Measurements from ENCODE around the gene FOXP1.

FOXP1 gene

DNA sequence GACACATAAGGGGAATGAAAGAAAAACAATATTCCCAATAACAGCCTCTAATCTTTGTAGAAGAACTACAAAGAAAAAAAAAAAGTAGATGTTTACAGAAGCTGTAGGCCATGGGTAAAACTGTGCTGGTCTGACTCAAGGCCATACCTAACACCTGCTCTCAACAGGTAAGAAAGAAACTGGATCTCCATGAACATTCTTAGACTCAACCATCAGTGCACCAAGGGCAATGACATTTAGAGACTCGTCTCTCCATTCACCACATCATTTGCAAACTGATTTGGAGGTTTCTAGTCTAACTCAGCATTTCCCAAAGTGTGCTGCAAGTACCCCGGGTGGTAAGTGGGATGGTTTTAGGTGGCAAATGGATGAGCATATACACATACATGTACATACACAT, 164.2 kb downstream of the FOXP1 start:
- Histone ChIP-seq H3K4me2 (ENCODE audit: low read length) (no peak overlapping the region; the same call in 1 of the 2 replicates), H3K27me3 (ENCODE audit: insufficient read depth, low read length) (no peaks in the 10 kb centered on the region), H3K9me2 (ENCODE audit: low read depth, low read length) (no peaks in the 10 kb centered on the region), H3K36me3 (ENCODE audit: insufficient read depth, low read length) (no peaks in the 10 kb centered on the region), H3K79me2 (ENCODE audit: insufficient read depth, low read length) (peaks cover 45% of the 10 kb centered on the region), H4K20me1 (ENCODE audit: insufficient read depth, low read length) (no peaks in the 10 kb centered on the region), H3F3A (ENCODE audit: insufficient read depth, low read length) (peaks cover 12% of the 10 kb centered on the region), H3K4me3 (ENCODE audit: low read depth, low read length, poor library complexity, severe bottlenecking) (no peak overlapping the region), H3K9ac (ENCODE audit: low read length) (no peak overlapping the region), H3K4me1 (ENCODE audit: insufficient read depth, low read length, severe bottlenecking) (peaks cover 94% of the 10 kb centered on the region), H3K9me3 (ENCODE audit: low read length) (no peaks in the 10 kb centered on the region), H3K27ac (ENCODE audit: low read depth, low read length, poor library complexity, severe bottlenecking) (peak overlapping the region; percentile 99), H2AFZ (ENCODE audit: low read length) (no peak overlapping the region)
- no peak for TF ChIP-seq EZH2 (IDR thresholded peaks at IDR 0.05; ENCODE audit: borderline replicate concordance, low read length)
- TF ChIP-seq, protein P1, sequence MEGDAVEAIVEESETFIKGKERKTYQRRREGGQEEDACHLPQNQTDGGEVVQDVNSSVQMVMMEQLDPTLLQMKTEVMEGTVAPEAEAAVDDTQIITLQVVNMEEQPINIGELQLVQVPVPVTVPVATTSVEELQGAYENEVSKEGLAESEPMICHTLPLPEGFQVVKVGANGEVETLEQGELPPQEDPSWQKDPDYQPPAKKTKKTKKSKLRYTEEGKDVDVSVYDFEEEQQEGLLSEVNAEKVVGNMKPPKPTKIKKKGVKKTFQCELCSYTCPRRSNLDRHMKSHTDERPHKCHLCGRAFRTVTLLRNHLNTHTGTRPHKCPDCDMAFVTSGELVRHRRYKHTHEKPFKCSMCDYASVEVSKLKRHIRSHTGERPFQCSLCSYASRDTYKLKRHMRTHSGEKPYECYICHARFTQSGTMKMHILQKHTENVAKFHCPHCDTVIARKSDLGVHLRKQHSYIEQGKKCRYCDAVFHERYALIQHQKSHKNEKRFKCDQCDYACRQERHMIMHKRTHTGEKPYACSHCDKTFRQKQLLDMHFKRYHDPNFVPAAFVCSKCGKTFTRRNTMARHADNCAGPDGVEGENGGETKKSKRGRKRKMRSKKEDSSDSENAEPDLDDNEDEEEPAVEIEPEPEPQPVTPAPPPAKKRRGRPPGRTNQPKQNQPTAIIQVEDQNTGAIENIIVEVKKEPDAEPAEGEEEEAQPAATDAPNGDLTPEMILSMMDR (IDR thresholded peaks at IDR 0.05; ENCODE audit: low read length) = no peak

DNA sequence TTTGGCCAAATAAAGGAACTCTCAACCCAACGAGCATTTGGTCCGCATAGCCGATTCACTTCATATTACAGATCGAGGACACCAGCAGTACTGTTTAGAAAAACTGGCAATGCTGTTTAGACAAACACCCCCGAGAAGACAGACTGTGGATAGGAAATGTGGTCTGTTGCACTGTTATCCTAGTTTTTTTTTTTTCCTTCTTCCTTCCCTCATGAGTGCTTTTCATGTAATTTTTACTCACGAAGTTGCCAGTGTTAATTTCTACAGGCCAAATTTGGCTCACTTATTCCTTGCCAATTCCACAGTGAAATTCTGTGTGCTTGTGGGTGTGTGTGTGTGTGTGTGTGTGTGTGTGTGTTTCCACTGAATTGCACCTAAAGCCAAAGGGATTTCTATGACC, 165.7 kb downstream of the FOXP1 start:
- TF ChIP-seq, protein P1 (IDR thresholded peaks at IDR 0.05; ENCODE audit: low read length) = no peak
- no peak for TF ChIP-seq EZH2 (IDR thresholded peaks at IDR 0.05; ENCODE audit: borderline replicate concordance, low read length)
- no peaks in the 10 kb centered on the region for H3K27me3 ChIP-seq (ENCODE audit: insufficient read depth, low read length)
- peaks cover 10% of the 10 kb centered on the region for H3F3A ChIP-seq (ENCODE audit: insufficient read depth, low read length)
- H3K4me3 ChIP-seq (ENCODE audit: low read depth, low read length, poor library complexity, severe bottlenecking) = peak overlapping the region; percentile 41
- peak overlapping the region; percentile 99 for H3K27ac ChIP-seq (ENCODE audit: low read depth, low read length, poor library complexity, severe bottlenecking)
- no peak overlapping the region for H2AFZ ChIP-seq (ENCODE audit: low read length)
- peaks cover 51% of the 10 kb centered on the region for H3K79me2 ChIP-seq (ENCODE audit: insufficient read depth, low read length)
- peak overlapping the region; percentile 55 for H3K9ac ChIP-seq (ENCODE audit: low read length)
- no peaks in the 10 kb centered on the region for H3K36me3 ChIP-seq (ENCODE audit: insufficient read depth, low read length)
- H3K4me1 ChIP-seq (ENCODE audit: insufficient read depth, low read length, severe bottlenecking) = peaks cover 88% of the 10 kb centered on the region
- H3K9me2 ChIP-seq (ENCODE audit: low read depth, low read length) = no peaks in the 10 kb centered on the region
- peak overlapping the region; percentile 66 for H3K4me2 ChIP-seq (ENCODE audit: low read length)
- H3K9me3 ChIP-seq (ENCODE audit: low read length) = no peaks in the 10 kb centered on the region
- H4K20me1 ChIP-seq (ENCODE audit: insufficient read depth, low read length) = no peaks in the 10 kb centered on the region

DNA sequence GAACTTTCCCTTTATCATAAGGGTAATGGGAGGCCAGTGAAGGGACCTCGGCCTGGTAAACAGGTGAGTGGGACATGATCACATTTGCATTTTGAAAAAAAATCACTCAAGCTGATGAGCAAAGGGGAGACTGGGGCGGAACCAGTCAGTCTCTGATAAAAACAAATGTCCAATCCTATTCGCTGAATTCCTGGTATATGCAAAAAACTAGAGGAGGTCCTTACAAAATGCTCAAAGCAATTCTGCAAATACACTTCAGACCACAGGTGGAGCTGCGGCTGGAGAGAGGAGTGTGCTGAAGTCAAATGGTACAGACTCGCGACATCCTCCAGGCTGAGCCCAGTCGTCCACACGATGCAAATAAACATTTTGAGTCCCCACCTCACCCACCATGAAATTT, 166.7 kb downstream of the FOXP1 start:
- Histone ChIP-seq H3F3A (ENCODE audit: insufficient read depth, low read length) (peaks cover 3% of the 10 kb centered on the region), H3K9ac (ENCODE audit: low read length) (peak overlapping the region; percentile 55; the same call in 1 of the 2 replicates), H3K27me3 (ENCODE audit: insufficient read depth, low read length) (no peaks in the 10 kb centered on the region), H3K4me3 (ENCODE audit: low read depth, low read length, poor library complexity, severe bottlenecking) (peak overlapping the region; percentile 41), H3K9me2 (ENCODE audit: low read depth, low read length) (no peaks in the 10 kb centered on the region), H3K9me3 (ENCODE audit: low read length) (no peaks in the 10 kb centered on the region), H3K4me1 (ENCODE audit: insufficient read depth, low read length, severe bottlenecking) (peaks cover 88% of the 10 kb centered on the region), H3K79me2 (ENCODE audit: insufficient read depth, low read length) (peaks cover 51% of the 10 kb centered on the region), H3K36me3 (ENCODE audit: insufficient read depth, low read length) (no peaks in the 10 kb centered on the region), H3K27ac (ENCODE audit: low read depth, low read length, poor library complexity, severe bottlenecking) (peak overlapping the region; percentile 99), H2AFZ (ENCODE audit: low read length) (no peak overlapping the region), H4K20me1 (ENCODE audit: insufficient read depth, low read length) (no peaks in the 10 kb centered on the region), H3K4me2 (ENCODE audit: low read length) (peak overlapping the region; percentile 66)
- TF ChIP-seq, protein P1 (IDR thresholded peaks at IDR 0.05; ENCODE audit: low read length) = peak; percentile 59
- no peak for TF ChIP-seq EZH2 (IDR thresholded peaks at IDR 0.05; ENCODE audit: borderline replicate concordance, low read length)
